Activated CD8-positive, alpha-beta memory T cell treated with anti-CD3 and anti-CD28 coated beads, Interleukin-2, amount 50 U/mL, for 1 hour (primary cell): ENCODE measurements around the gene CADPS.

Experiments used
- DNase-seq: peaks from one replicate; pipeline ENCODE4 v3.0.0-alpha.2; 2020; ENCODE audit errors: extremely low read depth

CADPS gene

DNA sequence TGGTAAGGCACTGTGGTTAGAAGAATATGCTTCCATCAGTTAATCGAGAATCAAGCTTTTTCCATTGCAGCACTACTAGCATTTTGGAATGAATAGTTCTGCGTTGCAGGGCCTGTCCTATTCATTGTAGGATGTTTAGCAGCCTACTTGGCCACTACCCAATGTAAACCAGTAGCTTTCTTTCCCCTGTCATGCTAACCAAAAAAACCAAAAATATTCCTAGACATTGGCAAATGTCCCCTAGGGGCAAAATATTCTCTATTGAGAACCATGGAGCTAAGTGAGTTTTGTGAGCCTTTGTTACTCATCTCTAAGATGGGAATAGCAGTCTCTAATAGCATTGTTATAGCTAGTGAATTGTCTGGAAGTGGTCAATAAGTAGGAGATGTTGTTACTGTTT lies 187.2 kb downstream of the CADPS start:
- no peak for DNase-seq

DNA sequence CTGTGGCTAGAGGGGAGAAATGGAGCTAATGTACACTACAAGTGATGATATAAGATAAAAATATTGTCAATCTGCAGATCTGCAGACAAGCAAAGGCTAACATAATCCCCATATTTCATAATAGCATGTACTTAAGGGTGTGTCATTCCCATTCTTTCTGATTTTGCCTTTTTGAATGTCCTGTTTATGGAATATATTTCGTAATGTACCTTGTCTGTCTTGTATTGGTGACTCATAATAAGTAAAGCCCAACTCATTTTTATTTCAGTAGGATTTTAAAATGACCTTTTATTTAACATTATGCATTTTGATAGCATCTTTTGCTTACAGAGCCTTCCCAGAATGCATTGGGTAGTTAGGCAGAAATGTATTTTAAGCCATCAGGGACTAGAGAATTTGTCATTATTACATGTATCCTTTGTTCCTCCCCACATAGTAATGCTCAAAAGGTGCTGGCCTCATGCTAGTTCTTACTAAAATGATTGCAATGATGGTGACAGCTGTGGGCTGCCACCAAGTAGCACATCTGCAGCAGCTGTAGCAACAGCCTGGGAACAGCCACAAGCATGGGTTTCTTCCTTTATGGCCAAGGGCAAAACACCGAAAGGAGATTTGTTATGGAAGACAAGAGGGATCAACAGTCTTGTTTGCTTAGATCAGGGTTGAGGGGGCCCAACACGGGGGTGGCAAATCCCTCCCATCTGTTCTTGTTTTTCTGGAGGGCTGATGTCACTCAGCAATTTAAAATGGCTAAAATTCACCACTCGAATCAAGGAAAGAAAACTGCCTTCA lies 188.5 kb downstream of the CADPS start:
- DNase-seq = no peak

DNA sequence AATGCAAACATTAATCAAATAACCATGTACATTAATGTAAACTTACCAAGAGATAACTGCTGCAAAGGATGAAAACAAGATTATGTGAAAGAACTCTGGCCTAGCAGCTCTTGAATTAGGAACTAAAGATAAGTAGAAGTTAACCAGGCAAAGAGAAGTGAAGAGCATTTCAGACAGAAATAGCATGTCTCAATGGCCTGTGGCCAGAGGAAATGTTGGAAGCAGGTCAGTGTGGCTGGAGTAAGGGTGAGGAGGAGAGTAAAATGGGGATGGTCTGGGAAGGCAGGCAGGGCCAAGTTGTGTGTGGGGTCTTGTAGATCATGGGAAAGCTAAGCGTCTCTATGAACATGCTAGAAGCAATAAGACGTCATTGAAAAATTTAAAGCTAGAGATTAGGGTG lies 192.4 kb downstream of the CADPS start:
- DNase-seq = no peak

DNA sequence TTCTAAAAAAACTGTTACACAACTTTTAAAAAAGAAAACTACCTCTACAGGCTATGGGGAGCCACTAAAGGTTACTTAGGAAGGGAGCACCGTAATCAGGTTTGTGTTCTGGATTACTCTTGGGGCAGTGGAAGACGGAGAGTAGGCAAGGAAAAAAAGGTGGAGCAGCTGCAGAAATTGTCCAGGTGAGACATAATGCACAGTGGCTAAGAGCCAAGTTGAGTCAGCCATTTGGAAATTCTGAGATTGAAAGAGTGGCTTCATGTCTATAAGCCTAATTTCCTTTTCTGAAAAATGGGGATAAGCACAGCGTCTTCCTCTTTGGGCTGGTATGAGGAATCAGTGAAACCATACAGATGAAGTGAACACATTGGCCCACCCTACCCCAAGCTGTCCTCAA lies 195.2 kb downstream of the CADPS start:
- no peak for DNase-seq

DNA sequence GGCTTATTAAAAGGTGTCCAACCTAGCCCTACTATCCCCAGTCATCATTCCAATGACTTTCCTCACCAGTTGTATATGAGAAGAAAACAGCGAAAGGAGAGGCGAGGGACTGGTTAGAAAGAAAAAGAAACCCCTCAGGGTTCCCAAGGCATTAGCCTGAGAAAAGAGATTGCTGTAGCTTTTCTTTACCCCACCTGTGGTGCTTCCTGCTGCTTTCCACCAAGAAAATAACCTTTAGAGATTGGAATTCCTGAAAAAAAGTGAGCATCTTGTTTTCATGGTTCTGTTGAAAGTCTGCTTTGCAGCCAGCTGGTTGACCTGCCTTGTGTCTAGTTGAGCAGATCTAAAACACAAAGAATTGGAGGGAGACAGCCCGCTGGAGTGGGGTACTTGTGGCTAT lies 196.4 kb downstream of the CADPS start:
- no peak for DNase-seq

DNA sequence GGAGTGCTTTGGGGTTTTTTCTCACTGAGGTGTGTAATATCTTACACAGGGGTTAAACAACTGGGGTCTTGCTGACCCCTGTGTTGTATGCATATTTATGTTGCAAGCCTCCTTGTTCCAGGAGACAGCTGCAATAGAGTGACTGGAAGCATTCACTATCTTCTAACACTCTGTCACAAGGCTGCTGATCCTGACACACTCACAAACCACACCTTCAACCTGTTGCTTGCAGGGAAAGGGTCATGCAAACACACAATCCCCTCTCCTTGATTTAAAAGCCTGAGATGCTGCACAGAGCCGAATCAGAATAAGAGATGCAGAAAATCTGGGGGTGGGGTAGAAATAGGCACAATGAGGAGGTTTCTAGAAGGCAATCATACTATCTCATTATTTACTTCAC lies 197.3 kb downstream of the CADPS start:
- DNase-seq = no peak

DNA sequence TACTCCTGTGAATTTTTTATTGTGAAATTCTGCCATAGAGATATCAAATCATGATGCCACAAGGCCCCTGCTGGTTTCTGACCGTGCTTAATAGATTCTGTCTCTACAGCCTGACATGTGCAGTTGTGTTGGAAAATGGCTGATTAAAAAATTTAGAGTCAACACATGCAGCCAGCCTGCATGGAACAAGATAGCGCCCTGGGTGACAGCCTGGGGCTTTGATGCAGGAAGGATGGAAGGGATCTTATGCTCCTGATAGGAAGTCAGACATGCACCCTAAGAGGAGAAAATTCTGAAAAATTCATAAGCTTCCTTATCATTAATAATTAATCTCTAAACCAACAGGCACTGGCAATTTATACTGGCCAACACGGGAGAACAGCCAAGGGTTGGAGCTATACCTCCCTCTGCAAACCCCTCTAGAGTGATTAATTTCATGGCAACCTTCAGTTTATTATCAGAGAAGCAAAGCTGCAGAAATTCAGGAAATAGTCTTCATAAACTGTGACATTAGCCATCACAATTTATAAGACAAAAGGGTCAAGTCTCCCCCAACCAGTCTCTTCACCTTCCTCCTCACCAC lies 198.4 kb downstream of the CADPS start:
- DNase-seq = no peak

DNA sequence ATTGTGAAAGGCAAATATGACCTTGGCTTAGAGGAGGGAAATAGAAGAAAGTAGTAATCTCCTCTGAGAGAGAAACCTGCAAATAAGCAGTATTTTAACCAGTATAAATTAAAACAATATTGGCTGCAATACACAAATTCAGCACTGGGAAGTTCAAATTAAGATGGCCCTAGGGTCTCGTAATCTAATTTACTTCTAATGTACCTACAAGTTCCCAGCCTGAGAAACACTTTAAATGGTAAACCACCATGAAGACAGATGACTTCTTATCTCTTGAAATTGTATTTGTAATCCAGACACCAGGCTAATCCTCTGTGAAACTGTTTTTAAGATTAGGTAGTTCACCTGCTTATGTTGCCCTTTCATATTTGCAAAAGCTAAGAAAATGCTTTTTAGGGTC lies 199.7 kb downstream of the CADPS start:
- DNase-seq = no peak

DNA sequence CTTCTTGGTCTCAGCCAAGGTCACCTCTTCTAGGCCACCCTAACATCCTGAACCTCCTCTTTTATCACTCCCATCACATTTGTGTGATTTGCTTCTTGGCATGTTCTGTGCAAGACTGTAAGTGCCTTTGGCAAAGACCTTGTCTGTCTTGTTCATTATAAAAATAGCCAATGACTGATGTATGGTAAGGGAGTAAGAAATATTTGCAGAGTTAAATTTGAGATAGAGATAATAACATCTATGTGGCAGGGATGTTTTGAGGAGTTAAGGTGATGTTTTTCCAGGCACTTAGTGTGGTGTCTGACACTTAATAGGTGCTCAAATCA lies 202.3 kb downstream of the CADPS start:
- DNase-seq = no peak

DNA sequence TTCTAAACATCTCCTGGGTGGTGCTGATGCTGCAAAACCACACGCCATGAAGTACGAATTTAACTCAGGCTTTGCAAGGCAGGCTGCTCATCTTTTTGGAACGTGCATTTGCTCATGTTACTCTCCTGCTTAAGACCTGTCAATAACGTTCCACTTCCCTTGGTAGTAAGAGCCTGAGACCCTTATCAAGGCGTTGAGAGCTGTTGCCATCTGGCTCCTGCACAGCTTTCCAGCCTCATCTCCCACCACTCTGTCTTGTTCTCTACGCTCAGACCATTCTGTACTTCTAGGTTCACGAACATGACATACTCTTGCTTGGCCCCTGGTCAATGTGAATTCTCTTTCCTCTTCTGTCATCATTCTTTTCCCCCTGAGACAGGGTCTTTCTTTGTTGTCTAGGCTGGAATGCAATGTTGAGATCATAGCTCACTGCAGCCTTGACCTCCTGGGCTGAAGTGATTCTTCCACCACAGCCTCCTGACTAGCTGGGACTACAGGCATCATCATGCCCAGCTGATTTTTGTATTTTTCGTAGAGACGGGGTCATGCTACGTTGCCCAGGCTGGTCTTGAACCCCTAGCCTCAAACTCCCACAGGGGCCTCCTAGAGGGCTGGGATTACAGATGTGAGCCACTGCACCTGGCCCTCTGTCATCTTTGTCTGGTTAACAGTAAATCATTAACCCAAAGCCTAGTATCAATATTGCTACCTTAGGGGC lies 202.8 kb downstream of the CADPS start:
- no peak for DNase-seq

DNA sequence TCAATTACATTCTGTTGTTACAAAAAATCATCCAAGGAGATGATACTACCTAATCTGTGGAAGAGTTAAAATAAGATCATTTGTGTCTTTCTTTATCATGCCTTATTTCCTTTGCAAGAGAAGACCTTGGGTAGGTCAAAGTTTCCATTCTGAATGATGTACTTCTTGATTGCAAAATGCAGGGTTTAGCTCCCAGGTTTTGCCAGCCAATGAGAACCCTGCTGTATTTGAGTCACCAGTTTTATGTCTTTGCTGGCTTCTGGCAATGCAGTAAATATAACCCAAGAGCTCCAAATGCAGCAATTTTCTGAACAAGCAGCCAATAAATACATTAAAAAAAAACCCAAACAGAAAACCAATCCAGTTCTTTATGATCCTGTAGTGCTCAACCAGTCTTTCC lies 204.9 kb downstream of the CADPS start:
- DNase-seq = no peak

DNA sequence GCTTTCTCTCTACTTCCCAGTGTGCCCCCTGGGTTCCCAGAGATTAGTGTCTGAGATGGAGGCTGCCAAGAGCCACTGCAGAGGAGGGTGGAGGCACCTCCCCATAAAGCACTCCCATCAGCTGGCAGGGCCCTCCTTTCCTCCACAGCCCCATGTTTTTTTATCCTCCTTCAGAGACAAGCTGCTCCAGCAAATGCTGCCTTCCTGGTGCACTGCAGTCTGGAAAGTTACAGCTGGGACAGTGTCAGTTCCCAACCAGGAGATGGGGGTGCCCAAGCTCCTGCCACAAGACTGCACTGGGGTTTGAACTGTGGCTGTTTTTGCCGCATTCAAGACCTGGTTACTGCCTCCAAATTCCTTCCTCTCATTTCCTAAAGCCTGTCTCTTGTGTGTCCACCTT lies 206.1 kb downstream of the CADPS start:
- no peak for DNase-seq

DNA sequence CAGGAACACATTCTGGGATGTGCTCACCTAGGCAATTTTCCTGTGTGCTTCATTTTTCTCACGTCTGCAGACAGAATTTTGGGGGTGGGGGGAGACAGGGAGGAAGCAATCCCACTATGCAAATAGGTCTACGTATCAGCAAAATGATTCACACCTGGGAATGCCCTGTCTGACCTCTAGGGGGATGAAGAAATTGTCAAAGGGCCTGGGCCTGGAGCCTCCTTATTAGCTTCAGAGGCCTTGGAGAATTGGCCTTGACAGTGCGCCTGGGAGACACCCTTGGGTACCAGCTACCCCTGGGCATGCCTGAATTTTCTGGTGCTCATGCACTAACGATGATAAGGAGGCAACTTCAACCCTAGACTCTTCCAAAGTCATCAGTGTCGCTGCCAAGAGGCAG lies 207.5 kb downstream of the CADPS start:
- DNase-seq = no peak

DNA sequence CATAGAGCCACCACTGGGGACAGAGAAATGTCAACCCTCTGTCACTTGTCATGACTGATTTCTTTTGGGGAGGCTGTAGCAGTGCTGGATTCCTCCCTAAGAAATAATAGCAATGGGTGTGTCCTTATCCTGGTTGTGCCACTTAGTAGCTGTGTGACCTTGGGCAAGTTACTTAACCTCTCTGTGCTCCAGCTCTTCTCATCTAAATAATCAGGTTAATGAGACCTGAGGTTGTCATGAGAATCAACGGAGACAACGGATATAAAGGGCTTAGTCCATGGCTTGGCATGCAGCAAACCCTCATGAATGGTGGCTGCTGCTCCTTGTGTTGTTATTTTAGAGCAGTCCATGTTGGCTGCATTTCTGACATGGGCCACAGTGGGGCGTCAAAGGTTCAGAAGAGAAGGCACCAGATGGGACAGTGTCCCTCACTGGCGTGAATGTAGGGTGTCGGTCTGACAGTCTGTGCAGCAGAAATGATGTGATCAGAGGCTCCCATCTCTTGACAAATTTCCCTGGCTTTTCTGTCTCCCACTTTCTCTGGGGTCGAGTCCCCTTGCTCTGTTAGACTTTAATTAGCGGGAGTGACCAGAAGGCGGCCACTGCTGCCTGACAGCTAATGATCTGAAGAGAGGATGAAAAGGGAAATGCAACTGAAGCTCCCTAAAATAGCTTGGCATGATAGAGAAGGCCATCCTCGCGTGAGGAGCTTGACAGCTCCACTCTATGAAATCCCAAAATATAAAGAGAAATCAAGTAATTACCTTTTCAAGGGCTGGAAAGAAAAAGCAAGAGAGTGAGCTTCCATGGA lies 209.4 kb downstream of the CADPS start:
- DNase-seq = no peak

DNA sequence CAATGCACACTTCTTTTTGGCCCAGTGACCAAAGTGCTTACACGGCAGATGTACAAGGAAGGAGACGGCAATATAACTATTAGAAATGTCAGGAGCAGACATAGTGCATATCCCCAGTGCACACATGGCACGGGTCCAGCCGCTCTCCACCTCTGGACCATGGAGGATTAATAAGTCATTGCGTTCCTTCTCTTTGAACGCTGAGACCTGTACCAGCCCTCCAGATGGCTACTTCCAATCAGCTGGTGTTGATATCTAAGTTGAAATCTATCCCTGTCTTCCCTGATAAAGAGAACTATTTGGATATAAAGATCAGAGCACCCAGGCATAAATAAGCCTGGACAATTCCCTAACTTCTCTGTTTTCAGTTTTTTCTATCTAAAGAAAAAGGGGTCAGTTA lies 212.5 kb downstream of the CADPS start:
- DNase-seq = no peak

DNA sequence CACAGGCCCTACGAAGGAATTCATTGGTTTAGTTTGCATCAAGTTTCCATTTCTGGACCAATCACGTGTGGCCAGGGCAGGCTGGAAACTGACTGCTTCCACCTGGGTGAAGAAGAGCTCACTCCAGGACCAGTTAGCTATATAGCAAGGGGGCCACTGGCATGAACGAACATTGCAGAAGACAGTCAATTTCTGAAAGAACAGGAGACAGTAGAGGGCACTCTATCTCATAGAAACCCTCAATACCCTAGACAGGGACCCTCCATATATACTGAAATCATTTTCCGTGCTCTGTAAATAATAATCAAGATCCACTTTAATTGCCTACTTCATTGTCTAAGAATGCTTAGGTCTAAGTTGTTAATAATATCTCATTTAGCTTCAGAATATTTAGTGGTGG lies 215.6 kb downstream of the CADPS start:
- DNase-seq = no peak

DNA sequence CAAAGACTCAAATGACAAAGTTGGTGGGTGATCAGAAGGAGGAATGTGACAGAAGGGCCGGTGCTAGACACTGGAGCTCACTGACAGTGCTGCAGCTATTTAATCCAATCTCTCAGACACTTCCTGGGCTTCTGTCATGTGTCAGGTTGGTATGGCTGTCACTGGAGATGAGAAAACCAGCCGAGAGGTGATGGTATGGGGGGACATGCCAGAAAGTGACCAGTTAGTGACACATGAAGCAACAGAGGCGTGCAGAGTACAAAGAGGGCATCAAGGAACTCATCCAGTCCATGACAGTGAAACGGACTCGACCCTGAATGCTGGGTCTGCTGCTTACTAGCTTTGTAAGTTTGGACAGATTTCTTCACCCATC lies 219.5 kb downstream of the CADPS start:
- DNase-seq = no peak

DNA sequence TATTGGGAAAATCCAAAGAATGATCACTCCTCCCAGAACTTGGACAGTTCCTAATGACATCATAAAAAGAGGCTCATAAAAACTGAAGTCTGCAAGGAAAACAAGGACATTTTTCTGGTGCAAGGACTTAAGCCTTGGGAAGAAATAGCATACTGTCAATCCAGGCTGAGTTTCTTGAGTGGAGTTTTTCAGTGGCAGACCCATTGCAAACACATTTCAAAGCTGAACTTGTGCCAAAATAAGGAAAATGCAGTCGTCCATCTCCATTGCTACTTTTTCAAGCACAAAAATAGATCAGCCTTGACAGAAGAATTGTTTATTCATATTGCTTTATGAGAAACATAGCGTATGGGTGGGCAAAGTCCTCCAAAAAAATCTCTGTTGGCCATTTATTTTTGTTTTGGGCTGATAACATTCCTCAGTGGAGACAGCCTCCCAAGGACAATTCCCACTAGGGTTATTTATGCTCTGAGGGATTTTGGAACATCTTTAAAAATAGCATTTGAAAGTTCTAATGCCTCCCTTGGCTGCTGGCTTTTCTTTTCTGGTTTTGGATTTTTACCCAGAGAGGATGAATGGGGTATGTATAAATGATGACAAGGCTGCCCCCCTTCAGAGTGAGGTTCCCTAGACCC lies 220.0 kb downstream of the CADPS start:
- no peak for DNase-seq

DNA sequence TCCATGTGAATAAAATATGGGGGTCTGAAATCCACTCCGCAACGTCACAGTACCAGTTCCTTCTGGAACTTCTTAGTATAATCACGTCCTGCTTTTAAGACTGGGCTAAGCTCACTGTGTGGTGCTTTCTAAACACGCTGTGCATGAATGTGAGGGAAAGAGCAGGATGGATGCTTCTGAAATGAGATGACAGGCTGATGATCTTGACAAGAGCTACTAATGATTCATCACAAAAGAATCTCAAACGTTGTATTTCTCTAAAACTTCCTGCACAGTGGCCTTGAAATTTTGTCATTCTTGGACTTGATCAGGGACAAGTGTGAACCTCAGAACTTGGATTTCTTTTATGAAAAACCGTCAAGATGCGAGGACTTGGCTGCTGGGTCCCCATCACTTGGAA lies 221.4 kb downstream of the CADPS start:
- DNase-seq = no peak

DNA sequence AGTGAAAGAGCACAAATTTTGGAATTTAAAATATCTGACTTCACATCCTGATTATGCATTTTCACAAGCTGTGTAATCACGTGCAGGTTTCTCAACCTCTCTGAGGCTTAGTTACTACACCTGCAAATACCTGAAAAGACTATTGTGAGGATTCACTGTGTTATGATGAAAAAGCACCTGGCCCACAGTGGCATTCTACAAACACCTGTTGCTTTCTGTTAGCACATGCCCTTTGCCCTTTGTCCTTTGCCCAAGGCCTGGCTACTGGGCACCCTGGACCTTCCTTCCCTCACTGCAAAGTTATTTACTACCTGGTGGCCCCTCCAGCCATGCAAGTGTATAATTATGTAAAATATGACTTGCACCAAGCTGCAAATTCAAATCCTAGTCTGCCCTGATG lies 227.5 kb downstream of the CADPS start:
- DNase-seq = no peak

DNA sequence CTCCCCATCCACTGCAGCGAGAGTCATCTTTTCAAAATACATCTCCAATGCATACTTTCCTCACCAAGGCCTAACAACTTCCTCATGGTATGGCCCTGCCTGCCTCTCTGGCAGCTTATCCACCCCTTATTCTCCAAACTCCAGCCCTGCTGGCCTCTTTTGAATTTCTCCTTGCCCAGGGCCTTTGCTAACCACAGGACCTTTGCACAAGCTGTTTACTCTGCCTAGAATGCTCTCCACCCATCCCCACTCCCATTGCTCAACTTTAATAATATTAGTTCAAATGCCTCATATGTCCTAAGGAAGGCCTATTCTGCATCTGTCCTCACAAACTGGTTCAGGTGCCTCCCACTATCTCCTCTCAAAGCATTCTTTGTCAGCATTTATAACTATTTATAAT lies 230.7 kb downstream of the CADPS start:
- no peak for DNase-seq

DNA sequence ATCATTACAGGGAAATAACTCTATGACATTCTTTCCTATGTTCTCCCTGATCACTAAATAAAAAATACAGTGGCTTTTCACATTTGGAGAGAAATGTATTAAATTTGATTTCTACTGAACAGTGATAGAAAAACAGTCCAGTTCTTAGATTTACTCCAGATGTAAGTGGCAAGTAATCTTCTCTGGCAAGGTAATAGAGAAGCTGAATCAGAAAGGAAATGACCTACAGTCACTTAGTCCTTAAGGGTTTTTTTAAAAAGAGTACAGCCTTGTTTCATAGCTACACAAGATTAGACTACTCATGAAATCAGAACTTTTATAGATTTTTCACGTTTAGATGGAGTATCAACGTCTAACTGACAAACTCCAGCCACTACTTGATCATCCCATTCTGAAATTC lies 236.9 kb downstream of the CADPS start:
- DNase-seq = no peak
